RWPE1 (cell line): ENCODE data around the gene RNU4-1.
A peak's percentile ranks its signal among the peaks of the same experiment; 100 is the strongest.

Experiments
- CTCF ChIA-PET: fragments of 350-600 bp; sonication (Branson Sonifier 250); formaldehyde crosslinking; extraction: SDS; loops from one replicate; lab custom pipeline; 2021; lab: Yijun Ruan, JAX
- POLR2A ChIA-PET: fragments of 400-600 bp; formaldehyde crosslinking; extraction: SDS; loops from one replicate; lab custom pipeline; 2020; ENCODE audit warnings: antibody characterized with exemption; ENCODE audit not compliant: low non-redundant PET; lab: Yijun Ruan, JAX
- DNase-seq: peaks from one replicate; pipeline ENCODE4 v3.0.0; 2012; ENCODE audit warnings: low spot score
- H3K27ac ChIP-seq: fragments of 450-650 bp; 2 replicates; pipeline ENCODE4 v1.5.1; 2017
- CTCF ChIP-seq: fragments of 450-650 bp; conservative IDR thresholded peaks from 2 replicates; pipeline ENCODE4 v1.5.1; 2017; ENCODE audit warnings: low read depth, mild to moderate bottlenecking

RNU4-1 gene

GRCh38 chr12:120323772-120324171 lies 30.7 kb upstream of the RNU4-1 start:
- no peak for DNase-seq
- no peak overlapping the region for H3K27ac ChIP-seq
- POLR2A ChIA-PET = no interaction called here
- no peak for TF ChIP-seq CTCF
- CTCF ChIA-PET = interaction anchor here (0.6 kb wide), 1 partner anchor 144 kb away, joined by 3 read pairs; no protein-coding TSS in a partner anchor

- POLR2A ChIA-PET = no interaction called here
- DNase-seq = no peak
- TF ChIP-seq CTCF = no peak
- H3K27ac ChIP-seq = no peak overlapping the region
- CTCF ChIA-PET = no interaction called here
These were observed 28.6 kb upstream of the RNU4-1 start for GRCh38 chr12:120321382-120322202.

- peak overlapping the region; percentile 77 for H3K27ac ChIP-seq
These were observed 24.4 kb upstream of the RNU4-1 start for GRCh38 chr12:120317224-120318105.

GRCh38 chr12:120316798-120317223 lies 23.8 kb upstream of the RNU4-1 start:
- peak overlapping the region; percentile 77 for H3K27ac ChIP-seq
- ChIA-PET CTCF (interaction anchor here (0.5 to 1.6 kb wide), 6 partner anchors 10 to 243 kb away, joined by 3 to 12 read pairs (median 4); partner anchors contain the start of gene SIRT4), POLR2A (no interaction called here)
- DNase-seq = no peak
- TF ChIP-seq CTCF = no peak

More at GRCh38 chr12:120317224-120318105, 24.4 kb upstream of the RNU4-1 start:
- DNase-seq = peak; percentile 100
- TF ChIP-seq CTCF = peak; percentile 63
- CTCF ChIA-PET = interaction anchor here (0.5 to 1.6 kb wide), 7 partner anchors 9 to 243 kb away, joined by 3 to 12 read pairs (median 3); partner anchors contain the start of gene SIRT4
- POLR2A ChIA-PET = no interaction called here

GRCh38 chr12:120314220-120314619 lies 21.2 kb upstream of the RNU4-1 start:
- ChIA-PET POLR2A (interaction anchor here (0.7 kb wide), 1 partner anchor 593 kb away, joined by 6 read pairs; no protein-coding TSS in a partner anchor), CTCF (interaction anchor here (0.5 to 1.1 kb wide), 6 partner anchors 11 to 391 kb away, joined by 3 to 5 read pairs (median 3); partner anchors contain the start of gene SIRT4)
- H3K27ac ChIP-seq = no peak overlapping the region
- DNase-seq = no peak
- TF ChIP-seq CTCF = peak; percentile 20; the same call in 1 of the 2 replicates
